K562 (cell line): ENCODE measurements around the gene ADAM30. TPM values are rescaled to one million over a fixed set of nuclear protein-coding genes. Genes with fewer than 3 reads are reported as not detected.

Experiments used
- ATAC-seq: fragments of 200-7000 bp; cut with Tn5 transposase; 3 replicates; pipeline ENCODE4 v1.9.1; 2020; ENCODE audit warnings: moderate library complexity
- BruUV-seq: library from RNA; stranded (reverse); fragments of 400-500 nt; replicated peaks from 2 replicates; lab custom pipeline; 2021; lab: Mats Ljungman, UMichigan
- CTCF ChIA-PET: fragments of 300-600 bp; formaldehyde crosslinking; extraction: SDS; loops from one replicate; lab custom pipeline; 2021; ENCODE audit warnings: low intra/inter-chr PET ratio; lab: Yijun Ruan, JAX
- POLR2A ChIA-PET: fragments of 300-600, 350-650 bp; sonication (Branson Sonifier 250); formaldehyde crosslinking; extraction: SDS; loops from one replicate; lab custom pipeline; 2021; ENCODE audit warnings: antibody characterized with exemption, inconsistent platforms; lab: Yijun Ruan, JAX
- DNase-seq, 4 experiments: peaks; one replicate each; pipeline versions ENCODE4 v3.0.0 to v3.0.0-alpha.2; 2011 to 2018; ENCODE audit warnings: low spot score in 3 of 4, mixed read lengths in 3 of 4; ENCODE audit errors: extremely low read depth in 1 of 4
- FAIRE-seq: peaks from 2 replicates; lab custom pipeline; 2011; peaks lifted over from hg19 to GRCh38; lab: Jason Lieb, UNC
- H2AFZ ChIP-seq: 2 replicates; pipeline ENCODE4 v1.6.0; 2011; ENCODE audit warnings: low read depth, low read length, control low read depth, inconsistent platforms
- H3K27ac ChIP-seq: fragments of 200-600 bp; 3 replicates; pipeline ENCODE4 v1.8.0; 2011; ENCODE audit warnings: low read depth, mild to moderate bottlenecking, control low read depth, inconsistent platforms, low read length, moderate library complexity, mixed read lengths; ENCODE audit errors: extremely low read depth
- H3K27me3 ChIP-seq, 2 experiments: fragments of 300-600 bp in 1 of 2; 2 replicates in 1 of 2; 3 replicates in 1 of 2; pipeline versions ENCODE4 v1.6.0 to v1.8.0; 2011; ENCODE audit warnings: inconsistent platforms in 2 of 2, low read length in 2 of 2, mild to moderate bottlenecking in 1 of 2, mixed read lengths in 1 of 2, moderate library complexity in 1 of 2; ENCODE audit not compliant: control insufficient read depth in 2 of 2, insufficient read depth in 2 of 2
- H3K36me3 ChIP-seq: fragments of 300-600 bp; 3 replicates; pipeline ENCODE4 v1.8.0; 2011; ENCODE audit warnings: mild to moderate bottlenecking, low read length, inconsistent platforms; ENCODE audit not compliant: control insufficient read depth, insufficient read depth
- H3K4me1 ChIP-seq, 2 experiments: fragments of 200-600 bp in 1 of 2; replicated peaks in 1 of 2; 2 replicates in 1 of 2; 3 replicates in 1 of 2; pipeline versions ENCODE4 v1.5.1 to v1.8.0; 2011; ENCODE audit warnings: inconsistent platforms in 2 of 2, low read length in 2 of 2, mild to moderate bottlenecking in 1 of 2, mixed read lengths in 1 of 2, moderate library complexity in 1 of 2; ENCODE audit not compliant: control insufficient read depth in 2 of 2, insufficient read depth in 2 of 2
- H3K4me2 ChIP-seq: 2 replicates; pipeline ENCODE4 v1.6.1; 2011; ENCODE audit warnings: low read length, control low read depth, inconsistent platforms, mixed read lengths; ENCODE audit not compliant: insufficient read depth
- H3K4me3 ChIP-seq: fragments of 200-600 bp; sonication (generic), shearing (Covaris generic); 2 replicates; pipeline ENCODE4 v1.5.1; 2016; ENCODE audit warnings: control low read depth, inconsistent platforms
- H3K79me2 ChIP-seq: fragments of 200-600 bp; 3 replicates; pipeline ENCODE4 v1.8.0; 2011; ENCODE audit warnings: low read length, inconsistent platforms; ENCODE audit not compliant: control insufficient read depth, insufficient read depth
- H3K9ac ChIP-seq, 2 experiments: 2 replicates each; pipeline versions ENCODE4 v1.6.0 to v1.6.1; 2011; ENCODE audit warnings: low read depth in 2 of 2, low read length in 2 of 2, control low read depth in 1 of 2, inconsistent platforms in 1 of 2, mild to moderate bottlenecking in 1 of 2, mixed read lengths in 1 of 2; ENCODE audit not compliant: insufficient read depth in 1 of 2
- H3K9me1 ChIP-seq: one replicate; pipeline ENCODE4 v1.6.0; 2011; ENCODE audit warnings: inconsistent platforms, mild to moderate bottlenecking, low read length, moderate library complexity; ENCODE audit not compliant: control insufficient read depth, insufficient read depth
- H3K9me3 ChIP-seq: replicated peaks from 2 replicates; pipeline ENCODE4 v1.5.1; 2011; ENCODE audit warnings: low read depth, low read length, inconsistent platforms; ENCODE audit not compliant: control insufficient read depth, insufficient read depth
- H4K20me1 ChIP-seq: replicated peaks from 2 replicates; pipeline ENCODE4 v1.6.1; 2011; ENCODE audit warnings: low read length, inconsistent platforms, mixed read lengths; ENCODE audit not compliant: control insufficient read depth, insufficient read depth
- CC2D1A ChIP-seq: fragments of 450-650 bp; IDR thresholded peaks from 2 replicates; pipeline ENCODE4 v1.6.1; 2017; ENCODE audit warnings: mild to moderate bottlenecking
- CTBP1 ChIP-seq: fragments of 450-650 bp; IDR thresholded peaks from 2 replicates; pipeline ENCODE4 v1.6.1; 2016; ENCODE audit warnings: borderline replicate concordance
- CTCF ChIP-seq, 3 experiments: IDR thresholded peaks in 2 of 3; conservative IDR thresholded peaks in 1 of 3; 2 replicates each; pipeline ENCODE4 v1.5.1; 2011 to 2012; ENCODE audit warnings: low read length in 3 of 3, mild to moderate bottlenecking in 3 of 3, control low read depth in 2 of 3, improper control_type of control experiment in 1 of 3, inconsistent platforms in 1 of 3, low read depth in 1 of 3, mixed read lengths in 1 of 3, moderate library complexity in 1 of 3; ENCODE audit not compliant: insufficient read depth in 2 of 3
- MYC ChIP-seq, 2 experiments: fragments of 250-450 bp in 1 of 2; sonication (Bioruptor Pico) in 1 of 2; IDR thresholded peaks; 2 replicates each; pipeline versions ENCODE4 v1.5.1 to v1.6.1; 2012 to 2021; ENCODE audit warnings: low read depth in 2 of 2, borderline replicate concordance in 1 of 2, improper control_type of control experiment in 1 of 2, low read length in 1 of 2, mild to moderate bottlenecking in 1 of 2, moderate library complexity in 1 of 2
- PPARD ChIP-seq: fragments of 250-450 bp; sonication (Bioruptor Pico); IDR thresholded peaks from 2 replicates; pipeline ENCODE4 v1.8.0; 2022; ENCODE audit warnings: inconsistent platforms, mild to moderate bottlenecking, moderate library complexity
- RB1 ChIP-seq: fragments of 450-650 bp; IDR thresholded peaks from 2 replicates; pipeline ENCODE4 v1.6.1; 2017; ENCODE audit warnings: low read depth, mild to moderate bottlenecking
- SNIP1 ChIP-seq: fragments of 450-650 bp; IDR thresholded peaks from 2 replicates; pipeline ENCODE4 v1.7.1; 2017; ENCODE audit warnings: low read depth, mild to moderate bottlenecking
- TBL1XR1 ChIP-seq, 2 experiments: IDR thresholded peaks; 2 replicates each; pipeline ENCODE4 v1.6.1; 2012; ENCODE audit warnings: improper control_type of control experiment in 2 of 2, low read length in 2 of 2, mild to moderate bottlenecking in 1 of 2
- TEAD4 ChIP-seq, 2 experiments: sonication (generic) in 1 of 2; formaldehyde crosslinking in 1 of 2; IDR thresholded peaks; 2 replicates each; pipeline versions ENCODE4 v1.6.1 to v1.8.0; 2012 to 2022; ENCODE audit warnings: borderline replicate concordance in 1 of 2, inconsistent platforms in 1 of 2, low read length in 1 of 2, mild to moderate bottlenecking in 1 of 2, missing genetic modification reagents in 1 of 2
- YY1 ChIP-seq, 3 experiments: IDR thresholded peaks; 2 replicates each; pipeline ENCODE4 v1.6.1; 2011; ENCODE audit warnings: low read length in 2 of 3, mild to moderate bottlenecking in 2 of 3, moderate library complexity in 2 of 3, borderline replicate concordance in 1 of 3, control low read depth in 1 of 3, low read depth in 1 of 3; ENCODE audit not compliant: insufficient read depth in 3 of 3, insufficient replicate concordance in 2 of 3, control insufficient read depth in 1 of 3, insufficient read length in 1 of 3; ENCODE audit errors: extremely low read depth in 1 of 3
- WGBS: fragments of 100-300 bp; shearing (Covaris generic); methylation state at CpG from one replicate; pipeline ENCODE4 v1.1.6; 2016; ENCODE audit warnings: low coverage, mixed read lengths; ENCODE audit not compliant: insufficient coverage; ENCODE audit errors: missing lambda C conversion rate; 5-methylcytosine and 5-hydroxymethylcytosine counted together
- in situ Hi-C: fragments of 300-500 bp; cut with MboI; formaldehyde crosslinking; loops from 4 replicates; pipeline ENCODE4 v1.15.0; 2018; ENCODE audit warnings: inconsistent platforms, mixed read lengths
- intact Hi-C: fragments of 100-400 bp; cut with micrococcal nuclease; formaldehyde crosslinking; loops from 2 replicates; pipeline ENCODE4 v1.14.2; 2022
- polyA plus RNA-seq, 8 experiments: library from polyadenylated mRNA; depleted of rRNA in 4 of 8; stranded (reverse) in 5 of 8; unstranded in 3 of 8; fragments of >200 nt; fragmentation: Nextera tagmentation in 2 of 8; fragmentation: Illumina TruSeq in 1 of 8; extraction: Ambion mirVana in 2 of 8; extraction: Trizol in 1 of 8; gene quantifications; 2 replicates each; pipeline versions ENCODE4 v1.2.1 to v1.2.3, GENCODE V29; 2011 to 2014; ENCODE audit warnings: inconsistent platforms in 1 of 8, missing spikeins in 1 of 8
- total RNA-seq, 7 experiments: library from RNA; depleted of rRNA in 6 of 7; stranded (reverse); fragments of >200 nt in 6 of 7; fragmentation: Illumina TruSeq in 2 of 7; extraction: Trizol in 2 of 7; gene quantifications; 2 replicates each; pipeline versions ENCODE4 v1.2.1 to v1.2.3, GENCODE V29; 2011 to 2021; ENCODE audit warnings: low replicate concordance in 1 of 7

The ADAM30 gene
- total and polyA plus RNA-seq, 9 of the 15 experiments (the other 6 are each of a cell fraction or from before 2014, with no cell fraction given) = not detected

- BruUV-seq = no TSS peak
- H3K4me3 ChIP-seq = no peak overlapping the region
- H3K36me3 ChIP-seq = no peaks in the 10 kb centered on the region
- H3K9me1 ChIP-seq = no peaks in the 10 kb centered on the region
- no peaks in the 10 kb centered on the region for H3K9me3 ChIP-seq
- peak overlapping the region; percentile 92 for H2AFZ ChIP-seq
- intact Hi-C loops = loop anchor here (1.0 to 2.0 kb wide), 2 partner anchors 78 to 97 kb away; no protein-coding TSS in a partner anchor
- H3K4me2 ChIP-seq = 0 out of 2 replicates have a peak overlapping the region, but pooled peaks have one; percentile 32
- H3K27ac ChIP-seq = no peak overlapping the region
- H3K27me3 ChIP-seq = no peaks in the 10 kb centered on the region
- in situ Hi-C loops = no loop called here
- H4K20me1 ChIP-seq = no peaks in the 10 kb centered on the region
- ChIA-PET CTCF (interaction anchor here (0.6 to 1.6 kb wide), 3 partner anchors 58 to 1310 kb away, joined by 3 to 13 read pairs (median 3); no protein-coding TSS in a partner anchor), POLR2A (interaction anchor here (1.5 kb wide), 1 partner anchor 13 kb away, joined by 3 read pairs; no protein-coding TSS in a partner anchor)
- H3K79me2 ChIP-seq = no peaks in the 10 kb centered on the region
- FAIRE-seq (peak; percentile 88), DNase-seq (peak; percentile 85 to 86 (median 85)), ATAC-seq (peak; percentile 96)
- H3K4me1 ChIP-seq = peaks cover 4 to 22% of the 10 kb centered on the region in 2 experiments; a peak in 3 of 5 replicates
- WGBS = 23% methylated on average over 20 of the region's 20 CpGs
- H3K9ac ChIP-seq = peak overlapping the region; percentile 19 to 73; a peak in 2 of 4 replicates
- TF ChIP-seq TEAD4 (IDR thresholded peaks at IDR 0.05; ENCODE audit: low read length) (peak; percentile 36; the same call in 1 of the 2 replicates), TEAD4 (CRISPR knock-in tag; IDR thresholded peaks at IDR 0.05; ENCODE audit: borderline replicate concordance) (no peak), SNIP1 (no peak), CTBP1 (peak; percentile 29; the same call in 1 of the 2 replicates), CTCF (IDR thresholded peaks at IDR 0.05 in 2 of 3, conservative IDR thresholded peaks at IDR 0.05 in 1 of 3; ENCODE audit: insufficient read depth in 2 of 3, low read depth in 1 of 3, low read length in 3 of 3) (peak; percentile 96 to 99 (median 98)), RB1 (peak; percentile 43; the same call in 1 of the 2 replicates), TBL1XR1 (IDR thresholded peaks at IDR 0.05; ENCODE audit: low read length in 2 of 2) (0 out of 4 replicates have a peak, but pooled peaks of 1 of the 2 experiments have one; percentile 15), PPARD (CRISPR knock-in tag) (no peak), CC2D1A (peak; percentile 51; the same call in 1 of the 2 replicates), YY1 (IDR thresholded peaks at IDR 0.05; ENCODE audit: borderline replicate concordance in 1 of 3, control insufficient read depth in 1 of 3, extremely low read depth in 1 of 3, insufficient read depth in 3 of 3, insufficient read length in 1 of 3, insufficient replicate concordance in 2 of 3, low read depth in 1 of 3, low read length in 2 of 3) (peak in 2 of 3 experiments; percentile 19 to 70), MYC (IDR thresholded peaks at IDR 0.05; ENCODE audit: low read depth, low read length) (peak; percentile 46; the same call in 1 of the 2 replicates), MYC (CRISPR knock-in tag; IDR thresholded peaks at IDR 0.05; ENCODE audit: borderline replicate concordance, low read depth) (no peak)
These were observed 25.3 kb downstream of the ADAM30 start for GRCh38 chr1:119870917-119871596.
